ENCODE results near the gene CFAP73.

Gene CFAP73

DNA sequence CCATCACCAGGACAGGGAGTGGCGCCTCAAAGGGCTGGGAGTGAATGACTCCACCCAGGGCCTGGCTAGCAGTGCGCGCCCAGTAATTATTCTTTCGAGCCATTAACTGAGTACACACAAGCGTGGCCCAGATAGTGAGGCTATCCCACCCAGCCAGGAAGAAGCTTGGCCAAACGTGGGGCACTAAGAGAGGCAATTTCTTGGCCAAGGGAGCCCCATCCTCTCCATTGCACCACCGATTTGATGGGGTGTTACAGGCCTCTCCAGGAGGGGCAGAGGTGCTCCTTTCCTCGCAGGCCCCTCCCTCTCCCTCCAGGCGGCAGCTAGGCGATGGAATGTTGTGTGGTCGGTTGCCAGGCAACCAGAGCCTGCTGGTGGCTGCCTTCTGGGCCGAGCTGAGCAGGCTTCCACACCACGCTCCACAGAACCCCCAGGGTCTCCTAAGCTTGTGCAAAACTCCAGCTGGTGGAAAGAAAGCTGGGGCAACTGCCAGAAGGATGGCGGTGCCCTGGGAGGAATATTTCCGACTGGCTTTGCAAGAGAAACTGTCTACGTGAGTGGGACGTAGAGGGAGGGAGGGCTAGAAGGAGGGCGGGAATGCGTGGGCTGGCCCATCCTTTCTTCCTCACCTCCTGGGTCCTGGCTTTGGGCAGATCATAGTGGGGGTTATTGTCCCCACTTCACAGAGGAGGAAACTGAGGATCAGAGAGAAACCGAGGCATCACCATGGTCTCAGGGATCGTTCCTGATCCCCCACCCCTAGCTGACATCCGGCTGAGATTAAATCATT is at the start of gene CFAP73:
Gene CFAP73 (plus strand): TSS at position 364 of the 790 bp plus-strand sequence. CDS start 134 bp downstream, at position 498.
- DNase-seq (ENCODE audit: low read depth) = peak; percentile 87

DNA sequence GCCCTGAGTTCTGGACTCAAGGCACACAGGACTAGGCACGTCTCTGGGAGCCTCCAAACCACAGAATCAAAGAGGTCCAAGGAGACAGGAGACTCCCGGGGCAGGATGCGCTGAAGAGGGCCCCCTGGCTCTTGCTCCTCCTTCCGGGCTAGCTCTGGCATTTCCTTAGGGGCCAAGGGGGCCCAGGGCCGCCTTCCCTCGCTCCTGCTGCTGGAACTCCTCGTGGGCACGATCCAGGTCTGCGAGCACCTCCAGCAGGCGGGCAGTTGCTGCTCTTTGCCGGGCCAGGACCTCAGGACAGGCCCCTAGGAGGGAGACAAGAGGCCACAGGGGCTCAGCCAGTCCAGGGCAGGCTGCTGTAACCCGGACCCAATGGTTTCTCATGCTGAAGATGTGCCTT is 49.8 kb upstream of the CFAP73 start:
- no peak for DNase-seq (ENCODE audit: low read depth)

DNA sequence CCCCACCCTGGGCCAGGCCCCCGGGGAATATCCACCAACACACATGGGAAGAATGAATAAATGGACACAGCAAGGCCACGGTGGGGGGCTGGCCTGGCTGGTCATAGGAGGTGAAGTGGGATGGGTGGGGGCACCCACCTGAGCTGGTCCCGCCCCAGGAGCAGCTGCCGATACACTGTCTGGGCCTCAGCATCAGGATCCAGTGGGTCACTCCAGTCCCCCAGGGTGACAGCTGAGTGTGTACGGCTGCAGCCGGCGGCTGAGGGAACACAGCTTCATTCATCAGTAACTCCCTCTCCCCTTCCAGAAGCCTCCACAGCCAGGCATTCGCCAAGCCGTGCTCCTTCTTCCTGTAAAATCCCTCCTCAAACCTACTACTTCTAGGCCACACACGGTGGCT is 47.8 kb upstream of the CFAP73 start:
- DNase-seq (ENCODE audit: low read depth) = no peak

DNA sequence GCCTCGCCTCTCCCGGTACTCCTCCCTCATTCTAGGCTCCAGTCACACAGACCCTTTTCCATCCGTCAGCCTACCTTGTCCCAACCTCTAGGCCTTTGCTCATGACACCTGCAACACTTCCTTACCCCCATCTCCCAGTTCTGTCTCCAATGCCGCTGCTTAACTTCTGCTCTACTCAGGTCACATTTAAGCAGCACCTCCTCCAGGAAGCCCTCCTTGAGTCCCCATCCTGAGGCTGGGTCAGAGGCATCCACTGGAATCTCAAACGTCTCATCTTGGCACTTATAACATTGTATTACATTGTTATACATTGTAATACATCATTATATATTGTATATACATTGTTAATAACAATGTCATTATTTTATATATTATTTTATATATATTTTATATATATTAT is 46.7 kb upstream of the CFAP73 start:
- DNase-seq (ENCODE audit: low read depth) = no peak

DNA sequence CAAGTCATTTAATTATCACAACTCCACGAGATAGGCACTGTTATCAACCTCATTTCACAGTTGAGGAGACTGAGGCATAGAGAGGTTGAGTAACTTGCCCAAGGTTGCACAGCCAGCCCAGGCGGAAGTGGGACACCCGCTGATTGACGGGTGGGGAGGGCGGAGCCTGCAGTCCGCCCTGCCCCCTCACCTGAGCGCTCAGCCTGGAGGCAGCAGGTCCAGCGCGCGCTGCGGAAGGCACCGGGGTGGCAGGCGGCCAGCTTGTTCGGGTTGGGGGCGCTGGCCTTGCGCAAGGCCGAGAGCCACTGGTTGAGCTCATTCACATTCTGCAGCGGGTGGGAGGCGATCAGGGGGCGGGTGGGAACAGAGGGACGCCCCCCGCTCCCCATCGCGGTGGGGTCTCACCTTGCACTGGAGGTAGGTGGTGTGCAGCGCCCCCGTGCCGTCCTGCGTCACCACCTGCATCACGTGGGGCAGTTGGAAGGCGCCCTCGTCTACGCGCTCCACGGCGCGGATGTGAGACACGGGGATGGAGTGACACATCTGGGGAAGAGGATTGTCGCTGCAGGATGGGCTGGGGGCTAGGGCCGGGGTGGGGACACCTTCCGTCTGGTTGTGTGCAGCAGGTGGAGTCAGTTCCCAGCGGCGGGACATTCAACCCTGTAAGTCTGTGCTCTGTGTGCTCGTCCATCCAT is 45.6 kb upstream of the CFAP73 start:
- no peak for DNase-seq (ENCODE audit: low read depth)

DNA sequence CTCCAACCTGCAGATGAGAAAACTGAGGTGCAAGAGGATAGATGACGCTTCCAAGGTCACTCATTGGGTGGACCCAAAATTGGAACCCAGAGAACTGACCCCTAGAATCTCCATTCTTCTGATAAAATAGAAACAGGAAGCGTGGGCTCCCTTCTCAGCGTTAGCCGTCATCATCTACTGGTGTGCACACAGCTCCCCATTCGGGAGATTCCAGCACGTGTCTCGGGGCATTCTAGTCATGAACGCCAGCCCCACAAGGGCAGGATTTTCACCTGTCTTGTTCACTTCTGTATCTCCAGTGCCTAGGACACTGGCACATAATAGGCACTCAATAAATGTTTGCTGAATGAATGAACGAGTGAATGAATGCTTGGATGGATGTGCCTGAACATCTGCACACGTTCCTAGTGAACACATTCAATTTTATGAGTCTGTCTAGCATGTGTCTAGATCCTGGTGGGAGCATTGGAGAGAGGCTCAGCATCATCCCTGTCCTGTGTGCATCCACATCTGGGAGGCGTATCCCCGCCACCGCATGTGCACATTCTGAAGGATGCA is 44.5 kb upstream of the CFAP73 start:
- DNase-seq (ENCODE audit: low read depth) = no peak

DNA sequence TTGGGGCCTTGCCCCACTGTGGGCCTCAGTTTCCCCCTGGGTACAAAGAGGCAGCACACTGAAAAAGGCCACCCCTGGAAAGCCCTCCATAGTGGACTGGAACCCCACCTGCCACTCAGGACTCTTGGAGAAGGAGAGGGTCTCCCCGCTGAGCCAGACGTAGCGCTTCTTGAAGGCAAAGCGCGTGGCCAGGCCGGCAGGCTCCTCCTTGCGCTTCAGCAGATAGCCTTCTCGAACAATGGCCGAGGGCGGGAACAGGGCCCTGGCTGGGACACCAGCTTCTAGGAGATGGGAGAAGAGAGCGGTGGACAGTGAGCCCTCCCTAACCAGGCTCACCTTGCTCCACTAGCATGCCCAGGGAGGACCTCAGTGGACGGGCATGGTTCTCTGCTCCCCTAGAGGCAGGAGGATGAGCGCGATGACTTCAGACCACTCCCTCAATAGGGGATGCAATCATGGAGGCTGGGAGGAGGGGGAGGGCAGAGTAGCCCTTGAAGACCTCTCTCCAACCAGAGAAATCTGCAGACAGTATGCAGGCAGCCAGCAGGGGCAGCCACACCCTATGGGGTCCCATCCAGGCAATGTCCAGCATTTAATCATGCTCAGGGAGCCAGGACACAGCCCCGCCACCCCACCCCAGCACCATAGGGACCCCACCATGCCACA is 43.8 kb upstream of the CFAP73 start:
- DNase-seq (ENCODE audit: low read depth) = no peak

DNA sequence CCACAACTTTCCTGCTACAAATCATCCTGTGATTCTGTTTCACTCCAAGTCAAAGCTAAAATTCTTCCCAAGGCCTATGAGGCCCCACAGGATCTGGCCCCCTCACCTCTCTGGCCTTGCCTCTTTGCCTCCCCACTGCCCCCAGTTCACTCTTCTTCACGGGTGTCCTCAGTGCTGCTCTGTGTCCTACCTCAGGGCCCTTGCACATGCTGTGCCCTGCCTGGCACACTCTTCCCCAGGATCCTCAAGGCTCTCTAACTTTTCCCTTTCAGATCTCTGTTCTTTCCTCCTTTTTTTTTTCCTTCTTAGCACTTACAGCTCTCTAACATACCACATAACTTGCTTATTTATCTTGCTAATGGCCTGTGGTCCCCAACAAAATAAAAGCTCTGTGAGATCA is 43.2 kb upstream of the CFAP73 start:
- no peak for DNase-seq (ENCODE audit: low read depth)

DNA sequence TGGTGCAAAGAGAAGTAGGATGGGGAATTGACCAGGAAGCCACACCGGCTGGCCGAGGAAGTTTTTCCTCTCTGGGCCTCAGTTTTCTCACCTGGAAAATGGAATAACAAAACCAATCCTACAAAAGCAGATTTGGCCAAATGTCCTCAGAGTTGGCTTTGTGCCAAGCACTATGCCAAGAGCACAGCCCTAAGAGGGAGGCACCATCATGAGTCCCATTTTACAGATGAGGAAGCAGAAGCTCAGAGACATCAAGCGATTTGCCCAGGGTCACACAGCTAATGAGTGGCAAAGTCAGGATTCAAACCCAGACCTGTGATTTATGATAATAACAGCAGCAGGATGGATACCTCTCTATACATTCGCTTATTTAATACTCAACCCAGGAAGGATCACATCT is 41.2 kb upstream of the CFAP73 start:
- no peak for DNase-seq (ENCODE audit: low read depth)

DNA sequence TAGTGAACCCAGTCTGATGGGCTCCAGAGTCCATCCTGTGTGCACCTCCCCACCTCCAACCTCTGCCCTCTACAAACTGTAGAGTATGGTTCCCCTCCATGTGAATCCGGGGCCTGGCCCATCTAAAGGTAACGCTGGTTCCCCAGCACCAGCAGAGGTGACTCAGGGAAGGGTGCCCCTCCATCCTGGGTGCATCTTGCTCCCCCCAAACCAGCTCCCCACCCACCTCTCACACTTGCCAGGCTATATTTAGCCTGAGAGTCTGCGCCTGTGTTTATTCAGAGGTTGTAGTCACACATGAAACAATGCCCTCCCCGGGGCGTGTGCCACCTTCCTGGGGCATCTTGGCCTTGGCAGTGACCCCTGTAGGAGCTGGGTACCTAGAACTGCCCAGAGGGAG is 40.2 kb upstream of the CFAP73 start:
- no peak for DNase-seq (ENCODE audit: low read depth)

DNA sequence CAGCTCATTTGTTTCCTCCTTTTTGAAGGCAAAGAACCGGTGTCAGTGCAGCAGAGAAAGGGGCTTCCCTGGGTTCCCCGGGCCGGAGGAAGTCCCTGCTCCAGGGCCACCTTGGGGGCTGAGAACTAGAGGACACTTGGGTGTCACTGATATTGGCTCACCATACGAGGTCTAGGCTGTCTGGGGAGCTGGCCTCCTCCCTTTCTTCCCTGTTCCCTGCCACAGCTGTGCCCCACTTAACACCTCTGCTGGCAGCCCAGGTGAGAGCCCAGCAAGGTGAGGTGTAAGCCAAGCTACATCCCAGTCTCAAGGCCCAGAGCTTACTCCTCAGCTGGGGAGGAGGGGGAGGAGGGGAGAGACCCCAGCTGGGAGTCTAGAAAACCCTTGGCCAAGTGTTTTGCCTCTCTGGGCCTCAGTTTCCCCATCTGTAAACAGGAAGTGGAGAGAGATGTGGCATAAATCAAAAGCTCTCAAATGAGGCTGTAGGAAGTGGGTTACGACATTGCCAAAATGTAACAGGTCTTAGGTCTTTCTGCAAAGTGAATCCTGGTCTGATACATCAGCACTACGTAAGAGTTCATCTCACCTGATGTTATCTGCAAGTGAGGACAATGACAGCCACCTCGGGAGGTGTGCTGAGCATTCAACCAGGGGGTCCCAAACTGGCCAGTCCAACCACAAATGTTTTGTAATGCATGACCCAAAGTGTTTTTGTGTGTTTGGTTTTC is 39.5 kb upstream of the CFAP73 start:
- DNase-seq (ENCODE audit: low read depth) = no peak

DNA sequence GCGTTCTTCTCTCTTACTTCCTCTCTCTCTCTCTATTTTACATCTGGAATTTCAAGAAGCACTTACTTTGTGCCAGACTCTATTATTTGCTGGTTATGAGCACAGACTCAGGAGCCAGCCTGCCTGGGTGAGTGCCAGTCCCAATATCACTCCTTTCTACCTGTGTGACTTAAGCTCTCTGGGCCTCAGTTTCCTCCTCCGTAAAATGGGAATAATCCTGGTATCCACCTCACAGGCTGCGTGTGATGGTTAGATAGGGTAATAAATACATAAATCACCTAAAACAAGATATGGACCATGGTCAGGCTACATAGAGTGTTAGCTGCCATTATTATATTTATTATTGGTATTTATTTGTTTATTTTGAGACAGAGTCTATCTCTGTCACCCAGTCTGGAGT is 38.3 kb upstream of the CFAP73 start:
- no peak for DNase-seq (ENCODE audit: low read depth)

DNA sequence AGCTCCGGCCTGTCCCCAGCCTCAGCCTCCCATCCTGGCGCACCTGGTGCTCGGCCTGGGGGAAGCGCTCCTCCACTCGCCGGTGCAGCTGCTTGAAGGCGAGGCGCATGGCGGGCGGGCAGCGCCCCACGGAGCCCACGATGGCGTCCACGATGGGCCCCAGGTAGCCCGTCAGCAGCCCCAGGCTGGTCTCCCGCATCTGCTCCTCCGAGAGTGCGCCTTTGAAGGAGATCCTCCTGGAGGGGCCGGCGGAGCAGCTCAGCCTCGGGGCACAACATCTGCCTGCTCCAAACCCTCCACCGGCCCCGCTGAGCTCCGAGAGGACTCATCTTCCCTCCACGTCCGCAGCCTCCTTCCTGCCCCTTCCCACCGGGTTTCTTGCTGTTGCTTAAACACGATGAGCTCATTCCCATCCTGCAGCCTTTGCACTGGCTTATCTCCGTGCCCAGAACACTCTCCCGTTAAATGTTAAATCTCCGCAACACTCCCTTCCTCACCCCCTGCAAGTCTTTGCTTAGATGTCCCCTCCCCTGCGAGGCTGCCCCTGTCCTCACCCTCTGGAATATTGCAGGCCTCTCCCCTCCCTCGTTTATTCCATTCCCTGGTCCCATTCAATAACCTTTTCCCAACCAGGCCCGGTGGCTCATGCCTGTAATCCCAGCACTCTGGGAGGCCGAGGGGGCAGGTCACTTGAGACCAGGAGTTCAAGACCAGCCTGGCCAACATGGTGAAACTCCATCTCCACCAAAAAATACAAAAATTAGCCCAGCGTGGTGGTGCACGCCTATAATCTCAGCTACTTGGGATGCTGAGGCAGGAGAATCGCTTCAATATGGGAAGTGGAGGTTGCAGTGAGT is 37.3 kb upstream of the CFAP73 start:
- DNase-seq (ENCODE audit: low read depth) = peak; percentile 29

DNA sequence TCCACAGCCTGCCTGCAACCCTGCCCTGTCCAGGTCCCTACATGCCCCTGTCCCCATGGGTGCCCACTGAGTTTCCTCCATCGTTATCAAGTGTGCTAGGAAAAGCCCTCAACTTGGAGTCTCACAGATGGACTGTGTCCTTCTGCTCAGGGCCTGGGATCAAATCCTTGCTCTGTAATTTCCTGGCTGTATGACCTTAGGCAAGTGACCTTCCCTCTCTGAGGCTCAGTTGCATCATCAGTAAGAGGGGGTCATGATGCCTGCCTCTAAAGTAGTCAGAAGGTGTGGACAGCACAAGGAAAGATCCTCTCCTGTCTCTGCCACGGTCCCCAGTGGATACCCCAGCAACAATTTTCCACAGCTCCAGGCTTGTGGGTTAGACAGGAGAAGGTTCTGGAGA is 36.1 kb upstream of the CFAP73 start:
- no peak for DNase-seq (ENCODE audit: low read depth)

DNA sequence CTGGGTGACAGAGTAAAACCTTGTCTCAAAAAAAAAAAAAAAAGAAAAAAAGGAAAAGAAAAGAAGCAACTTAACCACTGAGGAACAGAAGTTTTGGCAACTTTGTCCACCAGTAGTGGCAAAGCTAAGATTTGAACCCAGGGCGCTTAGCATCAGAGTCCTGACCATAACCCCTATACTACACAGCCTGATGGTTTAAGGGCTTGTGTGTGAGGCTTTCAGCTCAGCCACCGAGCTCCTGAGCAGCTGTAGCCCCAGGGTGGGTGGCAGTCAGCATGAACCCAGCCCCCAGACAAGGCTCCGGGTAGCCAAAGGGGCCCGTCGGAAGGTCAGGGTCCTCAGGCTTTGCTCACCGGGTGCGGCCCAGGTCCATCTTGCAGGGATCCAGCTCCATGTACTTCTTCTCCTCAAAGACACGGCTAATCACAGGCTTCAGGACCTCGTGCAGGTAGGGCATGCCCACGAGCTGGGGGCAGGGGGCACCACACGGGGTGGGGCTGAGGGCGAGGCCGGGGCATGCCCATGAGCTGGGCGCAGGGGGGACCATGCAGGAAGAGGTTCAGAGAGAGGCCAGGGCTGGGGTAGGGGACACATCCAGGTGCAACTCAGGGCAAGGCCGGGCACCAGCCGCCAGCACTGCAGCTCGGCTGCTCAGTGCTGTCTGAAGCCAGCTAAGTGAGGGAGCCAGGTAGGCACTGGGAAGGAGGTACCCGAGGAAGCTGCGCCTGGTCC is 34.9 kb upstream of the CFAP73 start:
- peak; percentile 25 for DNase-seq (ENCODE audit: low read depth)

DNA sequence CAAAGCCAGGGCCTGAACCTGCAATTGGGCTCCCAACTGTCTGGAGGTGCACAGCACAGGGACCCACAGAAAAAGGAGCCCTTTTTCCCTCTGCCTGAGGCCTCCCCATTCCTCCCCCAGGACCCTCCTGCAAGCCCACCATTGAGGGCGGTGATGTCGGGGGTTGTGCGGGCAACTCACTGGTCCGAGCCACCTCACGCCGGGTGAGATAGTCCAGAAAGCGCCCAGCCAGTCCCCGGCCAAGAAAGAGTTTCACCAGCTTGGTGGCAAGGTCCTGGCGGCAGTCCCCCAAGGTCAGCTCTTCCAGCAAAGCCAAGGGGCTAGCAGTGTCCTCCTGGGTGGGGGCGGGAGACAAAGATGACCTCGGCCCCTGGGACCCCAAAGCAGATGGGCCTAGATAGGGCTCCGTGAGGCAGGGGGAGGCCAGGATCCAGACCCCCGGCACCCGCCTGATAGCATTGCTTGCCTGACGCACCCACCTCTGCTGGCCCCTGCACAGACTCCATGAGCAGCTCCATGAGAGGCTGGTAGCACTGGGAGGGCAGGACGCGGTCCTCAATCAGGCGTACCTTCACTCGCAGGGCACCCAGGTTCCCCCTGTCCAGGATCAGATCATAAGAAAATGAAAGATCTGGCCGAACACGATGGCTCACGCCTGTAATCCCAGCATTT is 33.9 kb upstream of the CFAP73 start:
- no peak for DNase-seq (ENCODE audit: low read depth)

DNA sequence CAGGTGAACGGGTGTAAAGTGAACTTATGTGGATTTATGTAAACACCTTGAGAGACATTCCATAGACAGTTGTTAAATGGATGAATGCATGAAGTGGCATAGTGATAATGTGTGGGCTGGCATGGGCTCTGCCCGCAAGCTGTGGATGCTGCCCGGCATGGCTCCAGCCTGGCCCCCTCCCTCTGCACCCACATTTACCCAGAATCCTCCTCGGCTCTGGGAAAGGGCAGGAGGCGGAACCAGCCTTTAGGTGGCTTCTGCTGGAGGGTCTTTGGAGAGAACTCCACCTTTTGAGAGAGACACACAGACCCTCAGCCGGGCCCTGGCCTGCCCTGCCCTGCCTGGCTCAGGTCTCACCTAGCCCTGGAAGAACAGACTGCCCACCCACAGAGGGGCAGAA is 32.6 kb upstream of the CFAP73 start:
- DNase-seq (ENCODE audit: low read depth) = no peak

DNA sequence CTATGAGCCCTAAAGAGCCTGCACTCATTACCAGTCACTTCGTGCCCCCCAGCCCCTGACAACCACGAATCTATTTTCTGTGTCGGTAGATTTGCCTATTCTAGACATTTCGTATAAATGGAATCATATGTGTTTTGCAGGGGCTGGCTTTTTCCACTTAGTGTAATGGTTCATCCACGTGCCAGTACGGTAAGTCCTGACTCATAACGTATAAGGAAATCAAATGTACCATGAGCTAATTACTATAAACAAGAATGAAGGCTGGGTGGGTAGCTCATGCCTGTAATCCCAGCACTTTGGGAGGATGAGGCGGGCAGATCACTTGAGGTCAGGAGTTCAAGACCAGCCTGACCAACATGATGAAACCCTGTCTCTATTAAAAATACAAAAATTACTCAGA is 31.8 kb upstream of the CFAP73 start:
- DNase-seq (ENCODE audit: low read depth) = peak; percentile 61

DNA sequence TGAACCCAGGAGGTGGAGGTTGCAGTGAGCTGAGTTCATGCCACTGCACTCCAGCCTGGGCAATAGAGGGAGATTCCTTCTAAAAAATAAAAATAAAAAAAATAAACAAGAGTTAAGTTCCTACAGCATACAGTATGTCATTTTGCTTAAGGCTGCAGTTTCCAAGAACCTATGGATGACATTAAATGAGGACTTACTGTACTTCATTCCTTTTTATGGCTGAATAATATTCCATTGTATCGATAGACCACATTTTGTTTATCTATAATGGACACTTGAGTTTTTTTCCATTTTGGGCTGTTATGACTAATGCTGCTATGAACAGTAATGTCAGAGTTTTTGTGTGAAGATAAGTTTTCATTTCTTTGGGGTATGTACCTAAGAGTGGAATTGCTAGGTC is 31.4 kb upstream of the CFAP73 start:
- DNase-seq (ENCODE audit: low read depth) = no peak
